GM23248 (cell line): ENCODE results near the gene RTN4RL1.

Experiments used
- EZH2 ChIP-seq: fragments of 200-600 bp; sonication (generic); IDR thresholded peaks from 2 replicates; pipeline ENCODE4 v1.6.1; 2018; ENCODE audit warnings: antibody characterized with exemption, mild to moderate bottlenecking; ENCODE audit not compliant: insufficient read depth, poor library complexity, severe bottlenecking
- EZH2phosphoT487 ChIP-seq: fragments of 200-600 bp; sonication (generic); IDR thresholded peaks from 2 replicates; pipeline ENCODE4 v1.6.1; 2018; ENCODE audit warnings: antibody characterized with exemption, moderate library complexity, mild to moderate bottlenecking, low read depth; ENCODE audit not compliant: insufficient read depth

GRCh38 chr17:2041561-2042389 is 16.6 kb upstream of the RTN4RL1 start, which contains the start of gene OVCA2:
- no peak for TF ChIP-seq EZH2
- TF ChIP-seq EZH2phosphoT487, result no peak
